Mesodermal cell (in vitro differentiated cells): Measurements from ENCODE around the gene USP24.
"Not testable (repeated sequence)": the region's sequence is repeated elsewhere in the genome, so short reads cannot be mapped to it uniquely, and the experiment has no call there.

Experiments used
- H3K27ac ChIP-seq: 2 replicates; pipeline ENCODE4 v1.7.0; 2013; ENCODE audit warnings: mild to moderate bottlenecking, low read depth, low read length, moderate library complexity; ENCODE audit not compliant: severe bottlenecking
- H3K36me3 ChIP-seq: 2 replicates; pipeline ENCODE4 v1.7.1; 2013; ENCODE audit warnings: mild to moderate bottlenecking, low read length, moderate library complexity; ENCODE audit not compliant: control insufficient read depth, insufficient read depth
- H3K4me1 ChIP-seq: one replicate; pipeline ENCODE4 v1.7.1; 2013; ENCODE audit warnings: mild to moderate bottlenecking, low read length; ENCODE audit not compliant: insufficient read depth, control insufficient read depth, poor library complexity, severe bottlenecking
- H3K4me3 ChIP-seq: 2 replicates; pipeline ENCODE4 v1.7.0; 2013; ENCODE audit warnings: low read length, control low read depth, mild to moderate bottlenecking; ENCODE audit not compliant: insufficient read depth, poor library complexity, severe bottlenecking; ENCODE audit errors: extremely low read depth
- H3K9me3 ChIP-seq: 2 replicates; pipeline ENCODE4 v1.7.1; 2013; ENCODE audit warnings: mild to moderate bottlenecking, low read length, moderate library complexity; ENCODE audit not compliant: control insufficient read depth
- WGBS, 2 experiments: methylation state at CpG; one replicate each; pipeline ENCODE4 v1.1.5; 2013; ENCODE audit warnings: missing lambda C conversion rate in 2 of 2; ENCODE audit not compliant: insufficient coverage in 2 of 2; 5-methylcytosine and 5-hydroxymethylcytosine counted together

Gene USP24

GRCh38 chr1:55195521-55196233, 19.5 kb downstream of the USP24 start:
- Histone ChIP-seq H3K36me3 (peaks cover 23% of the 10 kb centered on the region), H3K4me3 (no peak overlapping the region), H3K9me3 (no peaks in the 10 kb centered on the region), H3K4me1 (no peaks in the 10 kb centered on the region), H3K27ac (no peak overlapping the region)
- WGBS, 2 experiments, result 92 to 100% methylated on average over 1 of the region's 3 CpGs

DNA sequence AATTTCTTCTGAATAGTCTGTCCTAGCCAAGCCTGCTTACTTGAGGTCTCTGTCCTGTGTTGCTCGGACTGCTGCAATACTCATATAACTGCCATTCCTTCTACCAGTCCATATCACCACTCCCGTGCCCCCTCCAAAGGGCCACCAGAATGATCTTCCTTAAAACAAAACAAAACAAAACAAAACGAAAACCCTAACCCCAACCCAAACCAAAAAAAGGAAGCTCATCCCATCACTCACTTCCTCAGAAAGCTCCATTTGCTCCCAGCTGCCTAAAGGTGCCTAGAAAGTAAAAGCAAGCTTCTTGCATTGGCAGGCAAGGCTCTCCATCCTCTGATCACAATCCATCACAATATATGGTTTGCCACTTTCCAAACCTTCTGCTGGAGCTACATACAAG, 20.3 kb downstream of the USP24 start:
- Histone ChIP-seq H3K36me3 (peaks cover 17% of the 10 kb centered on the region), H3K4me3 (no peak overlapping the region), H3K4me1 (no peaks in the 10 kb centered on the region), H3K27ac (no peak overlapping the region), H3K9me3 (no peaks in the 10 kb centered on the region)
- 92 to 100% methylated on average over 2 to 3 of the region's 3 CpGs for WGBS, 2 experiments

GRCh38 chr1:55192093-55192492, 23.1 kb downstream of the USP24 start:
- WGBS, 2 experiments, result no CpG with 5 or more reads among the region's 1 CpG
- Histone ChIP-seq H3K4me3 (no peak overlapping the region), H3K9me3 (no peaks in the 10 kb centered on the region), H3K27ac (no peak overlapping the region), H3K4me1 (no peaks in the 10 kb centered on the region), H3K36me3 (peaks cover 2% of the 10 kb centered on the region)

GRCh38 chr1:55191219-55191952, 23.8 kb downstream of the USP24 start:
- WGBS, 2 experiments, result 81 to 87% methylated on average over 5 to 9 of the region's 11 CpGs

DNA sequence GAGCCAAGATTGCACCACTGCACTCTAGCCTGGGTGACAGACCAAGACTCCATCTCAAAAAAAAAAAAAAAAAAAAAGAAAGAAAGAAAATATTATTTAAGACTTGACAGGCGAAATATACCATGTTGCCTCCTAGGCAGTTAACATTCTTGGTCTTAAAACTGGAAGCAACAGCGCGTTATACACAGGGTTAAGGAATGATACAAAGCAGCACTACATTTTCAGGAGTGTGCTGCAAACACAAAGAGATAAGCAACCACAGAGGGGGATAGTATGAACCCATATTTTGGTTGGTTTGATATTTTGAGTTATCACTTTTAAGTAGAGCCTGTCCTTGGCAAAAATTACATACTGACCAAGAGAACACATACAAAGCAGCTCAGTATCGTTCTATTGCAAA, 25.1 kb downstream of the USP24 start:
- H3K4me1 ChIP-seq, result no peaks in the 10 kb centered on the region
- WGBS, 2 experiments, result 94 to 95% methylated on average over 3 of the region's 4 CpGs

More at GRCh38 chr1:55191219-55191952, 23.8 kb downstream of the USP24 start:
- H3K4me3 ChIP-seq, H3K9me3 ChIP-seq, H3K4me1 ChIP-seq, H3K27ac ChIP-seq, H3K36me3 ChIP-seq: not testable (repeated sequence)

DNA sequence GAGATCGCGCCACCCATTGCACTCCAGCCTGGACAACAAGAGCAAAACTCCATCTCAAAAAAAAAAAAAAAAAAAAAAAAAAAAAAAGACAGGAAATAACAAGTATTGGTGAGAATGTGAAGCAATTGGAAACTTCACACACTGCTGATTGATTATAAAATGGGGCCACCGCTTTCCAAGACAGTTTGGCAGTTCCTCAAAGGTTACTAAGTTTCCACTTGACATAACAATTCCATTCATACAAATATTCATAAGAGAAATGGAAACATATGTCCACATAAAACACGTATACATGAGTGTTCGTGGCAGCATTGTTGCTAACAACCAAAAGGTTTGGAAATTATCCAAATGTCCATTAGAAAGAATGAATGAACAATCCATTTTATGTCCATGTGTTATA, 26.3 kb downstream of the USP24 start:
- no peaks in the 10 kb centered on the region for H3K36me3 ChIP-seq
- H3K4me3 ChIP-seq, result no peak overlapping the region
- H3K9me3 ChIP-seq, result peaks cover 7% of the 10 kb centered on the region
- 90 to 100% methylated on average over 2 of the region's 5 CpGs for WGBS, 2 experiments
- H3K4me1 ChIP-seq, result no peaks in the 10 kb centered on the region
- H3K27ac ChIP-seq, result no peak overlapping the region

More for the DNA sequence above, 25.1 kb downstream of the USP24 start:
- Histone ChIP-seq H3K36me3 (no peaks in the 10 kb centered on the region), H3K27ac (no peak overlapping the region), H3K4me3 (no peak overlapping the region), H3K9me3 (peaks cover under 1% of the 10 kb centered on the region)

DNA sequence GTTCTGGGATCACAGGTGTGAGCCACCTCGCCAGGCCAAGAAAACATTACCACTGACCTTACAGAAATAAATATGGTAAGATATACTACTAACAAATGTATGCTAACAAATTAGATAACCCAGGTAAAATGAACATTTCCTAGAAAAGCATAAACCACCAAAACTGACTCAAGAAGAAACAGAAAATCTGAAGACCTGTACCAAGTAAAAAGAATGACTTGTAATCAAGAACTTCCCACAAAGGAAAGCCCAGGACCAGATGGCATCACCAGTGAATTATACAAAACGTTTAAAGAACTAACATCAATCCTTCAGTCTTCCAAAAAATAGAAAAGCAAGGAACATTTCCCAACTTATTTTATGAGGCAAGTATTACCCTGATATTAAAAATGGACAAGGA, 29.3 kb downstream of the USP24 start:
- H3K9me3 ChIP-seq, result peaks cover 11% of the 10 kb centered on the region
- no peak overlapping the region for H3K27ac ChIP-seq
- 100% methylated on average over 1 of the region's 2 CpGs; no CpG with 5 or more reads in 1 of the 2 experiments for WGBS, 2 experiments
- H3K4me1 ChIP-seq, result no peaks in the 10 kb centered on the region
- H3K4me3 ChIP-seq, result no peak overlapping the region
- H3K36me3 ChIP-seq, result no peaks in the 10 kb centered on the region

DNA sequence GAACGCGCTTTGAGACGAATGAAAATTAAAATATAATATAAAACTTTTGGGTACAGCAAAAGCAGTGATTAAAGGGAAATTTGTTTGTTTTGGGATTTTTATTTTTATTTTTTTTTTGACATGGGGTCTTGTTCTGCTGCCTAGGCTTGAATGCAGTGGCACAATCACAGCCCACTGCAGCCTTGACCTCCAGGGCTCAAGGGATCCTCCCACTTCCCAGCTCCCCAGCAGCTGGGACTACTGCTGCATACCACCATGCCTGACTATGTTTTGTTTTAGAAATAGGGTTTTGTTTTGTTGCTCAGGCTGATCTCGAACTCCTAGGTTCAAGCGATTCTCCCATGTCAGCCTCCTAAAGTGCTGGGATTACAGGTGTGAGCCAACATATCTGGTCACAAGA, 30.3 kb downstream of the USP24 start:
- H3K27ac ChIP-seq, result no peak overlapping the region
- H3K9me3 ChIP-seq, result peaks cover 11% of the 10 kb centered on the region
- no peaks in the 10 kb centered on the region for H3K4me1 ChIP-seq
- WGBS, 2 experiments, result 80 to 100% methylated on average over 1 to 2 of the region's 5 CpGs
- no peak overlapping the region for H3K4me3 ChIP-seq
- H3K36me3 ChIP-seq, result no peaks in the 10 kb centered on the region

DNA sequence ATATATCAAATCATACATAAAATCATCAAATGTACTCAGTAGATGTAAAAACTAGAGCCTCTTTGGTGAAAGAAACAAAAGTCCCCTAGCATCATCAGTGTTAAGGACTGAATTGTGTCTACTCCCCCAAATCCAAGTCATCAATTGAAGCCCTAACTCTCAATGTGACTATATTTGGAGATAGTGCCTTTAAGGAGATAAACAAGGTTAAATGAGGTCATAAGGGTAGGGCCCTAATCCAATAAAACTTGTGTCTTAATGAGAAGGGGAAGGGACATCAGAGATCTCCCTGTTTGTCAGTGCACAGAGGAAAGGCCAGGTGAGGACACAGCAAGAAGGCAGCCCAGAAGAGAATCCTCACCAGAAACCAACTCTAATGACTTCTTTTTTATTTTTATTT, 33.5 kb downstream of the USP24 start:
- H3K4me1 ChIP-seq, result no peaks in the 10 kb centered on the region
- H3K9me3 ChIP-seq, result peaks cover 11% of the 10 kb centered on the region

DNA sequence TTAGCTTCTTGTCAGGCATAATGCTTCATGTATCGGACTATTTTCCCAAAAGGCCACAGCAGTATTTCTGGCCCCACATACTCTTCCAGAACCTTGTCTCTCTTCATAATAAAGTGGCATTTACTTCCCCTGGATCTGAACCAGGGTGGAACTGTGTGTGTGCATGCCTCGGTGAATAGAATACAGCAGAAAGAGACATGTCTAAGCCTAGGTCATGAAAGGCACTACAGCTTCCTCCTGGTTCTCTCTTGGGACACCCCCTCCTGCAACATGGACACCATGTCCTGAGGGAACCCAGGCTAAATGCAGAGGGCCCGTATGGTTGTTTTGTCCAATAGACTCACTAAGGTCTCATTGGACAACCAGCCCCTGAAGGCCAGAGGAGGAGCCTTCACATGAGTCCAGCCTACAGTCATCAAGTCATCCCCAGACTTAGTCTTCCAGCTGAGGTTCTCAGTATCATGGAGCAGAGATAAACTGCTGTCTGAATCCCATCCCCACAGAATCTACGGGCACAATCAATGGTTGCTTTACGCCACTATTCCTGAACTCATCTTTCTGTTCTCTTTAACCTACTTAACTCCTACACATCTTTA, 35.0 kb downstream of the USP24 start:
- WGBS, 2 experiments, result 94 to 98% methylated on average over 5 of the region's 5 CpGs
- Histone ChIP-seq H3K4me1 (no peaks in the 10 kb centered on the region), H3K36me3 (peaks cover 8% of the 10 kb centered on the region), H3K9me3 (peaks cover 11% of the 10 kb centered on the region), H3K4me3 (no peak overlapping the region), H3K27ac (no peak overlapping the region)

More for the DNA sequence above, 33.5 kb downstream of the USP24 start:
- Histone ChIP-seq H3K36me3 (peaks cover 8% of the 10 kb centered on the region), H3K27ac (no peak overlapping the region), H3K4me3 (no peak overlapping the region)
